SH-SY5Y (cell line): ENCODE measurements around the gene TTBK2.

Source experiments
- GATA2 ChIP-seq: IDR thresholded peaks from 2 replicates; pipeline ENCODE4 v1.6.1; 2011; ENCODE audit warnings: mild to moderate bottlenecking, low read depth, low read length
- GATA3 ChIP-seq: IDR thresholded peaks from 2 replicates; pipeline ENCODE4 v1.6.1; 2011; ENCODE audit warnings: low read depth, mild to moderate bottlenecking, low read length, moderate library complexity

DNA sequence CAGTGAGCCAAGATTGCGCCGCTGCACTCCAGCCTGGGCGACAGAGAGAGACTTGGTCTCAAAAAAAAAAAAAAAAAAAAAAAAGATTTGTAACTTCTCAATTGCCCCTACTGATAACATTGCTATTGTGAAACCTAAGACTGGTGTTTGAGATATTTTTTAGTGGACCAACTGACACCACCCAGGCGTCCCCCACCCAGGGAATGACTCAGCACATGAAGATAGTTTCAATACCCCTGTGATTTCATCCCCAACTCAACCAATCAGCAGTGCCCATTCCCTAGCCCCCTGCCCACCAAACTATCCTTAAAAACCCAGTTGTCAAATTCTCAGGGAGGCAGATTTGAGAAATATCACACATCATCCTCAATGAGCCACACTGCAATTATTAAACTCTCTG, 76.9 kb downstream of the TTBK2 start:
- TF ChIP-seq GATA2 = no peak
- no peak for TF ChIP-seq GATA3
